Loucy (cell line): Measurements from ENCODE around the gene DLGAP1.

ENCODE experiments used
- H2AFZ ChIP-seq: fragments of 200-600 bp; sonication (generic); 2 replicates; pipeline ENCODE4 v1.6.0; 2016; ENCODE audit warnings: antibody characterized with exemption, mild to moderate bottlenecking, low read length, moderate library complexity
- H3F3A ChIP-seq: fragments of 200-600 bp; 2 replicates; pipeline ENCODE4 v1.6.0; 2016; ENCODE audit warnings: antibody characterized with exemption, low read depth, mild to moderate bottlenecking
- H3K27me3 ChIP-seq: fragments of 200-600 bp; sonication (generic); 2 replicates; pipeline ENCODE4 v1.6.1; 2014; ENCODE audit warnings: low read length, mild to moderate bottlenecking; ENCODE audit not compliant: insufficient read depth, poor library complexity, severe bottlenecking
- H3K36me3 ChIP-seq: fragments of 200-600 bp; sonication (generic); 2 replicates; pipeline ENCODE4 v1.6.1; 2016; ENCODE audit warnings: low read length; ENCODE audit not compliant: insufficient read depth
- H3K4me1 ChIP-seq: fragments of 200-600 bp; sonication (generic); 2 replicates; pipeline ENCODE4 v1.5.1; 2014; ENCODE audit warnings: low read length, mild to moderate bottlenecking; ENCODE audit not compliant: insufficient read depth, poor library complexity, severe bottlenecking
- H3K4me2 ChIP-seq: fragments of 200-600 bp; sonication (generic); 2 replicates; pipeline ENCODE4 v1.6.0; 2014; ENCODE audit warnings: antibody characterized with exemption, low read length, low read depth, mild to moderate bottlenecking; ENCODE audit not compliant: poor library complexity, severe bottlenecking
- H3K4me3 ChIP-seq: fragments of 200-600 bp; sonication (generic); 2 replicates; pipeline ENCODE4 v1.5.1; 2014; ENCODE audit warnings: low read length, mild to moderate bottlenecking, mixed read lengths; ENCODE audit not compliant: poor library complexity, severe bottlenecking
- H3K79me2 ChIP-seq: fragments of 200-600 bp; sonication (generic); 2 replicates; pipeline ENCODE4 v1.6.1; 2014; ENCODE audit warnings: low read length; ENCODE audit not compliant: insufficient read depth
- H3K9ac ChIP-seq: fragments of 200-600 bp; sonication (generic); 2 replicates; pipeline ENCODE4 v1.6.0; 2014; ENCODE audit warnings: mild to moderate bottlenecking, low read depth, low read length, moderate library complexity; ENCODE audit not compliant: poor library complexity, severe bottlenecking
- H3K9me2 ChIP-seq: fragments of 200-600 bp; sonication (generic); replicated peaks from 2 replicates; pipeline ENCODE4 v1.6.1; 2016; ENCODE audit warnings: low read depth, low read length, mixed read lengths
- H3K9me3 ChIP-seq: fragments of 200-600 bp; sonication (generic); 2 replicates; pipeline ENCODE4 v1.6.1; 2014; ENCODE audit warnings: mild to moderate bottlenecking, antibody characterized with exemption, low read length, low read depth; ENCODE audit not compliant: insufficient read depth
- H4K20me1 ChIP-seq: fragments of 200-600 bp; sonication (generic); 2 replicates; pipeline ENCODE4 v1.6.0; 2014; ENCODE audit warnings: antibody characterized with exemption, low read length, mild to moderate bottlenecking; ENCODE audit not compliant: insufficient read depth, poor library complexity, severe bottlenecking
- CTCF ChIP-seq: fragments of 200-600 bp; sonication (generic); conservative IDR thresholded peaks from 2 replicates; pipeline ENCODE4 v1.5.1; 2014; ENCODE audit warnings: mild to moderate bottlenecking, antibody characterized with exemption, low read length
- EZH2phosphoT487 ChIP-seq: fragments of 200-600 bp; IDR thresholded peaks from 2 replicates; pipeline ENCODE4 v1.6.1; 2018; ENCODE audit warnings: antibody characterized with exemption, mild to moderate bottlenecking, moderate library complexity, borderline replicate concordance

Gene DLGAP1

GRCh38 chr18:4077721-4078120 is 377.4 kb downstream of the DLGAP1 start:
- H3K9me2 ChIP-seq: no peaks in the 10 kb centered on the region
- no peaks in the 10 kb centered on the region for H3K36me3 ChIP-seq
- H3K4me3 ChIP-seq: no peak overlapping the region
- no peaks in the 10 kb centered on the region for H3K79me2 ChIP-seq
- H3K9me3 ChIP-seq: no peaks in the 10 kb centered on the region
- no peaks in the 10 kb centered on the region for H3F3A ChIP-seq
- no peaks in the 10 kb centered on the region for H4K20me1 ChIP-seq
- no peaks in the 10 kb centered on the region for H3K27me3 ChIP-seq
- no peak overlapping the region for H2AFZ ChIP-seq
- no peak for TF ChIP-seq CTCF
- TF ChIP-seq EZH2phosphoT487: no peak
- no peaks in the 10 kb centered on the region for H3K4me1 ChIP-seq
- no peak overlapping the region for H3K4me2 ChIP-seq
- H3K9ac ChIP-seq: no peak overlapping the region

- H4K20me1 ChIP-seq: no peaks in the 10 kb centered on the region
- no peak overlapping the region for H3K4me2 ChIP-seq
- no peak overlapping the region for H3K4me3 ChIP-seq
- TF ChIP-seq CTCF (no peak), EZH2phosphoT487 (no peak)
- H3K79me2 ChIP-seq: no peaks in the 10 kb centered on the region
- H3K9me2 ChIP-seq: no peaks in the 10 kb centered on the region
- no peak overlapping the region for H3K9ac ChIP-seq
- H3K27me3 ChIP-seq: no peaks in the 10 kb centered on the region
- H2AFZ ChIP-seq: no peak overlapping the region
- no peaks in the 10 kb centered on the region for H3F3A ChIP-seq
- no peaks in the 10 kb centered on the region for H3K36me3 ChIP-seq
- no peaks in the 10 kb centered on the region for H3K4me1 ChIP-seq
- no peaks in the 10 kb centered on the region for H3K9me3 ChIP-seq
Observed at GRCh38 chr18:4077204-4077603, 377.9 kb downstream of the DLGAP1 start.

GRCh38 chr18:4074647-4075046 is 380.5 kb downstream of the DLGAP1 start:
- no peaks in the 10 kb centered on the region for H3K27me3 ChIP-seq
- TF ChIP-seq EZH2phosphoT487: no peak
- no peak for TF ChIP-seq CTCF

More at GRCh38 chr18:4074647-4075046, 380.5 kb downstream of the DLGAP1 start:
- no peaks in the 10 kb centered on the region for H3K9me2 ChIP-seq
- H3K9me3 ChIP-seq: no peaks in the 10 kb centered on the region
- no peaks in the 10 kb centered on the region for H4K20me1 ChIP-seq
- no peaks in the 10 kb centered on the region for H3F3A ChIP-seq
- H3K79me2 ChIP-seq: no peaks in the 10 kb centered on the region
- H3K4me3 ChIP-seq: no peak overlapping the region
- no peak overlapping the region for H2AFZ ChIP-seq
- H3K4me2 ChIP-seq: no peak overlapping the region
- H3K9ac ChIP-seq: no peak overlapping the region
- H3K4me1 ChIP-seq: no peaks in the 10 kb centered on the region
- H3K36me3 ChIP-seq: no peaks in the 10 kb centered on the region
